GM12891 (cell line): Measurements from ENCODE around the gene FUCA1.

Source experiments
- POLR2A ChIP-seq: IDR thresholded peaks from 2 replicates; pipeline ENCODE4 v1.6.1; 2011; ENCODE audit warnings: low read depth, low read length, control low read depth
- POLR2AphosphoS5 ChIP-seq: IDR thresholded peaks from 2 replicates; pipeline ENCODE4 v1.6.1; 2011; ENCODE audit warnings: low read depth, low read length, control low read depth
- SPI1 ChIP-seq: IDR thresholded peaks from 2 replicates; pipeline ENCODE4 v1.6.1; 2011; ENCODE audit warnings: low read depth, low read length, control low read depth

DNA sequence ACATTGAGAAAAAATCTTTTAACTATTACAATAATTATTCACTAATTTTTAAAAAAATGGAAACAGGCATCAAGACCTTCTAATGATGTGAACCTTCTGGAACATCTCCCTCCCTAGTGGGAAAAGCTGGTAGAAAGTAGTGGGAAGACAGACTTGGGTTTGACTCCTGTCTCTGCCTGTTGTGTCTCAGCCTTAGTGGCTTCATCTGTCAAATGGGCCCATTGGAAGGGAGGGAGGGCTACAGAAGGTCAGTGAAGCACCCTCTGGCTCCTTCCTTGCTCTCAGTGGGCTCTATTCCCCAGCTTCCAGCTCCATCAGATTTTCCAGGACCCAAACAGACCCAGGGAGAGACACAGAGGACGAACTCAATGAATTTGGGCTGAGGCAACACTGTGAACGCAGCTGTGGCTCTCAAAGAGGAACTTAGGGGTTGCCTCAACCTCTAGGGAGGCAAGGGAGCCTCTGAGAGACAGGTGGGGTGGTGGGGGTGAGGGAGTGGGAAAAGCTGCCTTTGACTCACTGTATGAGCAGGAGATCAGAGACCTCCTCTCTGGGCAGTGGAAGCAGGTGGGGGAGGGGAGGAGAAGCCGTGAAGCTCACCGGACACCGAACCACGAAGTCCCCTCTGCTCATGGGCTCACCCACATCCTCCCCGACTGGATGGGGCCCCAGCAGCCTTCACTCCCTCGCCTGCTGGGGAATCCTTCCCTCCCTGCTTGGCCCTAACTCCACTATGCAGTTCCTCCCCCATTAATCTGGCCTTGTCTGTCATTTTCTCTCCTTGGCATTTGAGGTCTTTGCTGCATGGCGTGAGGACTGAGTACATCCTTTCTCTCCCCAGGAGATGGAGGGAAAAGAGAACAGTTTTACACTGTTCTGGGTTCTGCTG is 40.6 kb upstream of the FUCA1 start:
- TF ChIP-seq POLR2A (peak; percentile 46), POLR2AphosphoS5 (no peak; the same call in 1 of the 2 replicates), SPI1 (peak; percentile 49; the same call in 1 of the 2 replicates)
